ENCODE results near the gene MICAL3.

The MICAL3 gene

DNA sequence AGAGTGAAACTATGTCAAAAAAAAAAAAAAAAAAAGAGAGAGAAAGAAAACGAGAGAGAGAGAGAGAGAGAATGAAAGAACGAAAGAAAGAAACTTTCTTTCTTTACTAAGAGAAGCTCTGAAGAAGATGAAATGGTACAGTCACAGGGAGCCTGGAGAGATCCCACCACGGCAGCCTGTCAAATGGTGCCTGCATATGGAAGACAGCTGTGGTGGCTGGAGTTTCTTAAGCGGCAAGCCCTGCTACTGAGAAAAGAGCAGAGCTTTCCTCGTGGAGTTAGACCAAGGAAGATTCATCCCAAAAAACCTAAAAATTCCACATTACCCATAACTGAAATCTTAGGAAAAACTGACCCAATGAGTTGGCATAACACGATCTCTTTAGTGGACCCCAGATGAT lies 66.7 kb downstream of the MICAL3 start:
- H3K27ac Mint-ChIP-seq (ENCODE audit: low read depth), result no peak overlapping the region
- peaks cover 37% of the 10 kb centered on the region for H3K4me1 Mint-ChIP-seq
- no peaks in the 10 kb centered on the region for H3K9me3 Mint-ChIP-seq
- no peaks in the 10 kb centered on the region for H3K36me3 Mint-ChIP-seq (ENCODE audit: insufficient read depth)
- no peak for DNase-seq (ENCODE audit: low spot score in 2 of 2)
- no peaks in the 10 kb centered on the region for H3K27me3 Mint-ChIP-seq
- no peak overlapping the region for H3K4me3 Mint-ChIP-seq
- no peak for ATAC-seq (replicated peaks; ENCODE audit: extremely low read depth, poor library complexity, severe bottlenecking)

DNA sequence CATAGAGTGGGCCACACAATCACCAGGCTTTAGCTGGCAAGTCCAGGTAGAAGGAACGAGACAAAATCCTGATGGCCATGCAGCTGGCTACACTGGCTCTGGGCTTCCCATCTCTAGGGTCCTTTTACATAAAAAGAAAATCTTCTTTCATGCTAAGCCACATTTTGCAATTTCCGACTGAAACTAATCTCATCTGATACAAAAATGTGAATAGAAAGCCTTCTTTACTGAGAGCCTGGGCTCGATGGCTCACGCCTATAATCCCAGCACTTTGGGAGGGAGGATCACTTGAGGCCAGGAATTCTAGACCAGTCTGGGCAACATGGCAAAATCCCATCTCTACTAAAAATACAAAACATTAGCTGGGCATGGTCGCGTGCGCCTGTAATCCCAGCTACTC lies 67.2 kb downstream of the MICAL3 start:
- no peaks in the 10 kb centered on the region for H3K27me3 Mint-ChIP-seq
- ATAC-seq (replicated peaks; ENCODE audit: extremely low read depth, poor library complexity, severe bottlenecking) (no peak), DNase-seq (ENCODE audit: low spot score in 2 of 2) (no peak)
- no peaks in the 10 kb centered on the region for H3K9me3 Mint-ChIP-seq
- no peaks in the 10 kb centered on the region for H3K36me3 Mint-ChIP-seq (ENCODE audit: insufficient read depth)
- peaks cover 34% of the 10 kb centered on the region for H3K4me1 Mint-ChIP-seq
- no peak overlapping the region for H3K27ac Mint-ChIP-seq (ENCODE audit: low read depth)
- H3K4me3 Mint-ChIP-seq, result no peak overlapping the region

DNA sequence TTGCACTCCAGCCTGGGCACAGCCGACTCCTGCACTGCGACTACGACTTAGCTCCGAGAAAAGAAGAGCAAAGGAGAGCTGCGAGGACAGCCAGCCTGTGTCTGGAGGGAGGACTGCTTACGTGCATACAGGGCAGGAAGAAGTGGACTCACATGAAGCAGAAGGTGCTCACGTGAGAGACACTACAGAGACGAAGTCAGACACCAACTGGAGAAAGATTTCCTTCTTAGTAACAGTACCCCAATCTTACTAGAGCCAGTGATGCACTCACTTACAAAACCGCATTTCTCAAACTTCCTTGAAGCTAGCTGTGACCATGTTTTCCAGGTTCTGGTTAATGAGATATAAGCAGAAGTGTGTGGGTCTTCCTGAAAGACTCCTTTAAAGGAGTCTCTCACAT lies 67.7 kb downstream of the MICAL3 start:
- H3K4me1 Mint-ChIP-seq, result peaks cover 29% of the 10 kb centered on the region
- H3K36me3 Mint-ChIP-seq (ENCODE audit: insufficient read depth), result no peaks in the 10 kb centered on the region
- no peak for DNase-seq (ENCODE audit: low spot score in 2 of 2)
- no peak overlapping the region for H3K4me3 Mint-ChIP-seq
- H3K27ac Mint-ChIP-seq (ENCODE audit: low read depth), result no peak overlapping the region
- no peaks in the 10 kb centered on the region for H3K9me3 Mint-ChIP-seq
- H3K27me3 Mint-ChIP-seq, result no peaks in the 10 kb centered on the region
- ATAC-seq (replicated peaks; ENCODE audit: extremely low read depth, poor library complexity, severe bottlenecking), result no peak

DNA sequence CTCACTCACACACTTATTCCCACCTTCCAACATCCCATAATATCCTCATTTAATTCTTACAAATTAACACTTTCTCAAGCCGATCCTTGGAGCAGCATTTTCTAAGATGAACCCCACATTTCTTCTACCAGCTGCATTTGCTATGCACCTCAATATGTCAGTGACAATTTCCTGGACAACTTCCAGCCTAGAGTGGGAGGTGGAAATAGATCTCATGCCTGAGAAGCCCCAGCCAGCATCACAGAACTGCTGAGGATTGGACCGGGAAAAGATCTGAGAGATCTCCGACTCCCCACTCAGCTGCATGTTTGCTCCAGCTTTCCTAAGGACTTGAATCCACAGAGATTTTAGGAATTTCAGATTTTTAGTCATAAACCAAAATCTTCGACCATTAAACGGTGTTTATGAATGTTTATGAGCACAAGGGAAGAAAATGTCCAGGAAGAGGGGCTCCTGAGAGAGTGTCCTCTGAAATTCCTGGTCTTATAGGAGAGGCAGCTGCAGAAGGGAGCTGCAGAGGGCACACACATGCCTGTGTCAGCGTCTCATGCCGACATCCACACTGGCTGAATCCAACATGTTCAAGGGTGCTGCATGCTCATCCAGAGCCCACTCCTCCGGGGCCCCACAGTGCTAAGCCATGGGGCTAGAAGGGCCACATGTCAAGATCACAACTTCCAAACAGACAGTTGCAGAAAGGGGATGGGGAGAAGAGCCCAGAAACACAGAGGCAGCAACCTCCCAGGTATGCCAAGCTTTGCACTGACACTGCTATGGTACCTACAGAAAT lies 68.6 kb downstream of the MICAL3 start:
- Mint-ChIP-seq H3K36me3 (ENCODE audit: insufficient read depth) (no peaks in the 10 kb centered on the region), H3K4me3 (no peak overlapping the region), H3K4me1 (peaks cover 29% of the 10 kb centered on the region), H3K27ac (ENCODE audit: low read depth) (peak overlapping the region; percentile 8), H3K27me3 (no peaks in the 10 kb centered on the region), H3K9me3 (no peaks in the 10 kb centered on the region)
- DNase-seq (ENCODE audit: low spot score in 2 of 2), result no peak
- ATAC-seq (replicated peaks; ENCODE audit: extremely low read depth, poor library complexity, severe bottlenecking), result no peak

DNA sequence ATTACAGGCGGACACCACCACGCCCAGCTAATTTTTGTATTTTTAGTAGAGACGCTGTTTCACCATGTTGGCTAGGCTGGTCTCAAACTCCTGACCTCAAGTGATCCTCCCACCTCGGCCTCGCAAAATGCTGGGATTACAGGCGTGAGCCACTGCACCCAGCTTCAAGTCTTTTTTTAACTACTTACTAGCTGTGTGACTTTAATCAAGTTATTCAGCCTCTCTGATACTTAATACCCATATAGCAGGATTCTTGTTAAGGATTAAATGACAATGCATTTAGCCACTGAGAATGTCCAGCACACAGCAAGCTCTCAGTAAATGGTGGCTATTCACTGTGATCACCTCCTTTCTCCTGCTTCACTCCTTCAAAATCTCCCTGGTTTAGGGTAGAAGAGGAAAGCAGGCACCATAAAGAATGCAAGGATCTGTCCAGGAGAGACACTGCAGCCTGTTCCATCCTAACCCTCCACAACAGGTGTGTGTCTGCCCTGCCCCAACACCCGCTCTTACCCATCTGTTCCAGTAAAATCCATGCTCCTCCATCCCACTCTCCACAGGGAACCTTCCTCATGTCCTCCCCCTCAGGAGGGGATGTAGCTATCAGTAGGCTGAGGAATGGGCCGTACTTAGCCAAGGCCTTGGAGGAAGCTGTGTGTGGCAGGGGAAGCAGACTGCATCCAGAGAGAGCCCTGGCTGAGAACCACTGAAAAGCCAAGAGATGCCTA lies 69.3 kb downstream of the MICAL3 start:
- no peak for ATAC-seq (replicated peaks; ENCODE audit: extremely low read depth, poor library complexity, severe bottlenecking)
- Mint-ChIP-seq H3K4me3 (no peak overlapping the region), H3K27me3 (no peaks in the 10 kb centered on the region), H3K36me3 (ENCODE audit: insufficient read depth) (no peaks in the 10 kb centered on the region), H3K9me3 (no peaks in the 10 kb centered on the region), H3K27ac (ENCODE audit: low read depth) (peak overlapping the region; percentile 8), H3K4me1 (peaks cover 33% of the 10 kb centered on the region)
- DNase-seq (ENCODE audit: low spot score in 2 of 2), result no peak

DNA sequence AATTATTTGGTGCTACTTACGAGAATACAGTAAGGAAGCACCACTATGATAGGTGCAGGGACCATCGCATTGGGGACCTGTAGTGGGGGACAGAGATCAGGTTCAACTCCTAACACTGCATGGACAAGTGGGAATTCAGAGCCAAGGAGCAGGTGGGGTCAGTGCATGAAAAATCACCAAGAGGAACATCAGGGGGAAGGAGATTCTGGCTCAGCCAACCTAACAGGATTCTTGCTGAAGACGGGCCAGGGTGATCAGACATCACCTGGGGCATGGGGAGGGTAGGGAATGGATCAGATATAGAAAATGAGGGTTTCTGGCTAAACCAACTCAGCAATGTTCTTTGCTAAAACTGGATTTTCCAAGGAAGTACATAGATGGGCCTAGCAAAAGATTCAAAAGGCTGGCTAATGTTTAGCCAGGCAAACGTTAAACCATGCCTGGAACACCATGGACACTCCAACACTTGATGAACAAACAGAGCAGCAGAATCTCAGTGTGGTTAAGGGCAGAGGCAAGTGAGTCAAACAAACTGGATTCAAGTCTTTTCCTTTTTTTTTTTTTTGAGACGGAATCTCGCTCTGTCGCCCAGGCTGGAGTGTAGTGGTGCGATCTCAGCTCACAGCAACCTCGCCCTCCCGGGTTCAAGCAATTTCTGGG lies 70.0 kb downstream of the MICAL3 start:
- Mint-ChIP-seq H3K9me3 (no peaks in the 10 kb centered on the region), H3K27ac (ENCODE audit: low read depth) (peak overlapping the region; percentile 56), H3K36me3 (ENCODE audit: insufficient read depth) (no peaks in the 10 kb centered on the region), H3K4me3 (no peak overlapping the region), H3K27me3 (no peaks in the 10 kb centered on the region), H3K4me1 (peaks cover 33% of the 10 kb centered on the region)
- DNase-seq (ENCODE audit: low spot score in 2 of 2) (no peak), ATAC-seq (replicated peaks; ENCODE audit: extremely low read depth, poor library complexity, severe bottlenecking) (no peak)

DNA sequence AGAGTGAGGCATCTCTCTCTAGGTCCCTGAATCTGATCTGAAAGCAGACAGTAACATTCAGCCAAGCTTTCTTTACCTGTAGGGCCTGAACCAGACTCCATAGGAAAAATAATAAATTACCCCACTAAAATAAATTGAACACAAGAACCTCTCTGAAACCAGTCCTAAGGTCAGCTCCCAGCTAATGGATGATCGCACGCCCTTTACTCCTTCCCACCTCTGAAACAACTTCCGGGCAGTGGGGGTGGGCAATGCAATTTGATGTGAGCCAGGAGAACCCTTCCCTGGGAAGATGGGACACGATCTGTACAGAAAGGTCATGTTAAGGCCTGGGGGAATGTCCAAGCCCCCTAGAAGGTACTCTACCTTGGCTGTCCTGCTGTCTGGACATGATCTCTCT lies 71.2 kb downstream of the MICAL3 start:
- no peak for ATAC-seq (replicated peaks; ENCODE audit: extremely low read depth, poor library complexity, severe bottlenecking)
- no peaks in the 10 kb centered on the region for H3K9me3 Mint-ChIP-seq
- no peaks in the 10 kb centered on the region for H3K27me3 Mint-ChIP-seq
- no peaks in the 10 kb centered on the region for H3K36me3 Mint-ChIP-seq (ENCODE audit: insufficient read depth)
- no peak overlapping the region for H3K4me3 Mint-ChIP-seq
- H3K27ac Mint-ChIP-seq (ENCODE audit: low read depth), result peak overlapping the region; percentile 56
- peaks cover 31% of the 10 kb centered on the region for H3K4me1 Mint-ChIP-seq
- DNase-seq (ENCODE audit: low spot score in 2 of 2), result no peak

DNA sequence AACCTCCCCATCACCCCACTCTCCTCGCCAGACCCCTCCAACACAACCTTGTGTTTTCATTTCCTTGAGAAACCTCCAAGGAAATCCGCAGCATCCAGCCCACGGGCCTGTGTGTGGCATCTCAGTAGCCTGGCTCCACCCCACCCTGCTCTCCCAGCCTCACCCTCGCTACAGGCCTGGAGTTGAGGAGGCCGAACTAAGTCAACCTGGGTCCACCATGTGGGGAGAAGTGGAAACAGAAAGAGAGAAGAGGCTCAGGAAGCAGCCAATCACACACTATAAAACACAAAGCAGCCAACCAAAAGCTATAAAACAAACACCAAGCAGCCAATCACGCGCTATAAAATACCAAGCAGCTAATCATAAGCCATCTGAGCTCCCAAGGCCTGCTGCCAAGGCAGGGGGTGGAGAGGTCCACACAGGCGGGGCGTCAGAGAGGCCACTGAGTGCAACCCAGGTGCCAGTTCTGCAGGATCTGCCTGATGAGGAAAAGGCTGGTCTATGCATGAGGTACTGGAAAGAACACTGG lies 72.0 kb downstream of the MICAL3 start:
- no peak for ATAC-seq (replicated peaks; ENCODE audit: extremely low read depth, poor library complexity, severe bottlenecking)
- H3K4me1 Mint-ChIP-seq, result peaks cover 27% of the 10 kb centered on the region

DNA sequence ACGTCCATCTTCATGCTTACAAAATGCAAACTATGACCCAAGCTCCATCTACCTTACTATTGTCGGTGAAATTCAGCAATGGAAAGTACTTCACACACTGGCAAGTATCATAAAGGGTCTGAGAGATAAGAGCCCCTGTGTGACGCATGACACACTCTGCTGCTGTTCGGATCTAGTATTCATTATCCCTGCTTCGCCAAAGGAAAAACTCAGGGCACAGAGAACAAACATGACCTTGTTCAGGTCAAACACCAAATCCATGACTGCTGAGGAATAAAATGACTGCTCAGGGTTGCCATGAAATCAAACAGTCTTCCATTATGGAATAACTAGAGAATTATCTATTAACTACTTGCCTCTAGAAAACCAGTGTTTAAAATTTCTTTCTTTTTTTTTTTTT lies 73.0 kb downstream of the MICAL3 start:
- Mint-ChIP-seq H3K36me3 (ENCODE audit: insufficient read depth) (no peaks in the 10 kb centered on the region), H3K4me3 (no peak overlapping the region), H3K27ac (ENCODE audit: low read depth) (peak overlapping the region; percentile 25), H3K27me3 (no peaks in the 10 kb centered on the region), H3K9me3 (no peaks in the 10 kb centered on the region), H3K4me1 (peaks cover 27% of the 10 kb centered on the region)
- no peak for ATAC-seq (replicated peaks; ENCODE audit: extremely low read depth, poor library complexity, severe bottlenecking)
- DNase-seq (ENCODE audit: low spot score in 2 of 2), result no peak

More for the DNA sequence above, 72.0 kb downstream of the MICAL3 start:
- H3K4me3 Mint-ChIP-seq, result no peak overlapping the region
- H3K9me3 Mint-ChIP-seq, result no peaks in the 10 kb centered on the region
- H3K27me3 Mint-ChIP-seq, result no peaks in the 10 kb centered on the region
- H3K27ac Mint-ChIP-seq (ENCODE audit: low read depth), result no peak overlapping the region
- no peaks in the 10 kb centered on the region for H3K36me3 Mint-ChIP-seq (ENCODE audit: insufficient read depth)
- no peak for DNase-seq (ENCODE audit: low spot score in 2 of 2)

DNA sequence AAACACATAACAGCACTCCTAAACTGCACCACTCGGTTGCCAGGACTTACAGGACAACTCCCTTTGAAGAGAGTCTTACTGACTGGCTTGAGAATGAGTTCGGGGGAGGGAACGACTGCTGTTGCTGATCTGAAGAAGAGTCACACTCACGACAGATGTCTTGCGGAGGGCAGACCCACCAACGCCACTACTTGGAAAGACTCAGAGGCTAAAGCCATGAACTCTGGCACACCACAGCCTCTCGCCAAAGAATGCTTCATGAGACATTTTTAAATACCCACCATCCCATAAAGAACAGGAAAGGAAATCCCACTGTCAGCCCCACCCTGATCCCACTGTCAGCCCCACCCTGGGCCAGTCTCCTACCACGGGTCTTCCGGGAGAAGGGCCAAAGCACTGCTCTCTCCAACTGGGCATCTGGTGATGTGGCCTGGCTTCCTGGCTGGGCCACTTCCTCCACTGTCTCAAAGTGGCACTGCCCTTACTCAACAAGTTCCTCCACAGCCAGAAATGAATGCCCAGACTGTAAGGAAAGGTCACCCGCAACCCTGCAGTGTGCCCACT lies 73.6 kb downstream of the MICAL3 start:
- H3K4me3 Mint-ChIP-seq, result no peak overlapping the region
- no peaks in the 10 kb centered on the region for H3K36me3 Mint-ChIP-seq (ENCODE audit: insufficient read depth)
- H3K27me3 Mint-ChIP-seq, result no peaks in the 10 kb centered on the region
- peak overlapping the region; percentile 25 for H3K27ac Mint-ChIP-seq (ENCODE audit: low read depth)
- H3K9me3 Mint-ChIP-seq, result no peaks in the 10 kb centered on the region
- ATAC-seq (replicated peaks; ENCODE audit: extremely low read depth, poor library complexity, severe bottlenecking) (no peak), DNase-seq (ENCODE audit: low spot score in 2 of 2) (no peak)
- H3K4me1 Mint-ChIP-seq, result peaks cover 23% of the 10 kb centered on the region

DNA sequence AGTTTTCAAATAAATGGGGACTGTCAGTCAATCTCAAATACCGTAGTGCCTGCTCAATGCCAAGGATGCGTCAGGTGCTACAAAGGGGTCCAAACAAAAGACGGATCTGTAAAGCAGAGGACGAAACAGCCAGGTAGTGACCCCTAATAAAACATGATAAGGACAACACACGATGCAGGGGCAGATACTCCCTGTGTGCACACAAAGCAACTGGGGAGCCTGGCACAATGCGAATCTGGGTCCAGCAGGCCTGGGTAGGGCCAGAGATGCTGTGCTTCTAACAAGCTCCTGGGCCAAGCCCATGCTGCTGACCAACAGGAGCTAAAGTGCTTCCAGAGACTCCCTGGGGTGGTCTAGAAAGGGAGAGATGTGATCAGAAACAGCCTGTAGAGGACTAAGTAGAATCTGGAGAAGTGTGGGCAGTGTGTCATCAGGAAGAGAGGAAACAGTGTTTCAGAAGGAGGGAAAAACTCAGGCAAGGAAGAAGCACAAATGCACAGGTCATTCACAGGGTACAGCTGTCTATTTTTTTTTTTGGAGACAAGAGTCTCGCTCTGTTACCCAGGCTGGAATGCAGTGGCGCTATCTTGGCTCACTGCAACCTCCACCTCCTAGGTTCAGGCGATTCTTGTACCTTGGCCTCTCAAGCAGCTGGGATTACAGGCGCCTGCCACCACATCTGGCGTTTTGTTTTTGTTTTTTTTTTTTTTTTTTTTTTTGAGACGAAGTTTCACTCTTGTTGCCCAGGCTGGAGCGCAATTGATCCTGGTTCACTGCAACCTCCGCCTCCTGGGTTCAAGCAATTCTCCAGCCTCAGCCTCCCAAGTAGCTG lies 74.5 kb downstream of the MICAL3 start:
- no peaks in the 10 kb centered on the region for H3K27me3 Mint-ChIP-seq
- H3K36me3 Mint-ChIP-seq (ENCODE audit: insufficient read depth), result no peaks in the 10 kb centered on the region
- no peak overlapping the region for H3K27ac Mint-ChIP-seq (ENCODE audit: low read depth)
- H3K9me3 Mint-ChIP-seq, result no peaks in the 10 kb centered on the region
- DNase-seq (ENCODE audit: low spot score in 2 of 2) (no peak), ATAC-seq (replicated peaks; ENCODE audit: extremely low read depth, poor library complexity, severe bottlenecking) (no peak)
- peaks cover 25% of the 10 kb centered on the region for H3K4me1 Mint-ChIP-seq
- no peak overlapping the region for H3K4me3 Mint-ChIP-seq

DNA sequence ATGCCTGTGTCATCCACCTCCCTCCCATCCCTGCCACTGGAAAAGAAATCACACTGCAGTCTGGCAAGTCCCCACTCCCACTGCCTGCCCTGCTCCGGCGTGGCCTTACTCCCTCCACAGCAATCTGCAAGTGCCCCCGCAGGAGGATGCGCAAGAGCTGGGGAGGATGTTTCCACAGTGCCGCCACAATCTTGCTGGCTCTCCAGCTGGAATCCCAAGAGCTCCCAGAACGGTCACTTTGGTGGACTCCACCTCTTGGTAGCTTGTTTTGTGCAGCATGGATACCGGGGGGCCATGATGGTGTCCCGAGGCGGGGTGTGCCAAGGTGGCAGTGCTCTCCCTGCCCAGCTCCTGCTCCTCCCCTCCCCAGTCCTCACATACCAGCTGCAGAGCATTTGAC lies 76.3 kb downstream of the MICAL3 start:
- DNase-seq (ENCODE audit: low spot score in 2 of 2) (no peak), ATAC-seq (replicated peaks; ENCODE audit: extremely low read depth, poor library complexity, severe bottlenecking) (no peak)
- peaks cover 35% of the 10 kb centered on the region for H3K4me1 Mint-ChIP-seq
- no peaks in the 10 kb centered on the region for H3K36me3 Mint-ChIP-seq (ENCODE audit: insufficient read depth)
- no peak overlapping the region for H3K4me3 Mint-ChIP-seq
- no peaks in the 10 kb centered on the region for H3K9me3 Mint-ChIP-seq
- H3K27me3 Mint-ChIP-seq, result no peaks in the 10 kb centered on the region
- H3K27ac Mint-ChIP-seq (ENCODE audit: low read depth), result peak overlapping the region; percentile 29
